IPS-18c (cell line): ENCODE data around the gene PDILT.

Experiments used
- H3K4me3 ChIP-seq: 2 replicates; pipeline ENCODE4 v1.7.0; 2013; ENCODE audit warnings: low read depth, mild to moderate bottlenecking, low read length, moderate library complexity; ENCODE audit not compliant: insufficient read depth
- H3K9me3 ChIP-seq: one replicate; pipeline ENCODE4 v1.6.1; 2013; ENCODE audit warnings: mild to moderate bottlenecking, low read length, moderate library complexity; ENCODE audit not compliant: control insufficient read depth, insufficient read depth

Gene PDILT

DNA sequence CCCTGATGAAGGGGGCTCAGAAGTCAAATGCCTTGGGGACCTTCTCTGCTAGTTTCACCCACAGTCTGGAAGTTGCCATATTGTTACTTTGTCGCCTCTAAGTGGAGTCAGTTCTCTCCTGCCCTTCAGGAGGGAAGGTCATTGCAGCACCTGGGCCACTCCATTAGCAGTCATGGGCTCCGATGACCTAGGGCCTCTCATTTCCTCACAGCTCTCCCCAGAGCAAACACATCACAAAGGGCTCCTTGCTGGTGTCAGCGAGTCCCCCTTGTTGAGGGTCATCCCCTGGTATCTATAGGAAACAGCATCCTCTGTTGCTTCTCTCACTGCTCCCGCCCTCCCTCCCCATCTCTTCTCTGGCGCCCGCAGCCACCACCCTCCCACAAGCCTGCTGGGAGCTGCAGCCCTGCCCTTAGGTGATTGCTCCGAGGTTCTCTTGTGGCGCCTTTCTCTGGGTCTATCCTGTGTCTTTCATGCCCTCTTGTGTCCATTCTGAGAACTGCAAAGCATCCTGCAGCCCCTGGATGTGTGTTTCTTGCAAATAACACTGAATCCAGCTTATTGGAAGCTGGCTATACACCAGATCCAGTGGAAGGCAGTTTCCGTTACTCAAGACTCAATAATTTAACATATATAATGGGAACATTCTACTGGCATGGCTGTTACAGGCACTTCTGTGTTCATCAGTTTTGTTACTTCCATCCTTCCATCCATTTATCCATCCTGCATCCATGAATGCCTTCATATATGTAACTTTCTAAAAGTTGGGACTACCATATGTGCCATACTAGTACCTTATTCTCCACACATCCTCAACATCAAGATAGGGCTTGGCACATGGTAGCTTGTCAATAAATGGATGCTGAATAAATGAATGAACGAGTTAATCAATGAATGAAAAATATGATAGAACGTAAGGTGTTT is 21.2 kb downstream of the PDILT start:
- H3K4me3 ChIP-seq, result no peak overlapping the region
- H3K9me3 ChIP-seq, result no peaks in the 10 kb centered on the region

DNA sequence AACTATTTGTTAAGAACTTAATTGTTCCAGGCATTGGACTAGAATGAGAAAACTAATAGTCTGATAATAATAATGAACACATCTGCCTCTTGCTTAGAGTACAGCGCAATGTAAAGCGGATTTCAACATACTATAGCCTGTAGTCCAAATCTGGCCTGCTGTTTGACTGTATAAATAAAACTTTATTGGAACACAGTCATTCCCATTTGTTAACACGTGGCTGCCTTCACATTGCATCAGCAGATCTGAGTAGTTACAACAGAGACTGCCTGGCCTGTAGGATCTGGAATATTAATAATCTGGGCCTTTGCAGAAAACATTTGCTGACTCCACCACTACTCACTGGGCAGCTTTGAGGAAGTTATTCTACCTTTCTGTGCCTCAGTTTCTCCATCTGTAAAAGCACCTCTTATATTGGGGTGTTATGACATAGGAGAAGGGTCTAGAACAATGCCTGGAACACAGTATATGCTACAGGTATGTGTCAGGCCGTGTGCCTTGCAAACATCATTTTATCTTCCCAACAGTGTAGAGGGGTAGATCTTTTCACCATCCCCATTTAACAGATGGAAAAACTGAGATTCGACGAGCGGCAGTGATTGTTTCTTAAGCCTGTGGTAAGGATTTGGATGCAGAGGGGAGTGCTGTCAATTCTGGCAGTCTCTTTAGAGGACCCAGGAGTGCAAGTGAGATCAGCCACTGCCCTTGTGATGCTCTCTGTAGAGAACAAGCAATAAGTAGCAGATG is 22.2 kb downstream of the PDILT start:
- Histone ChIP-seq H3K9me3 (no peaks in the 10 kb centered on the region), H3K4me3 (no peak overlapping the region)

DNA sequence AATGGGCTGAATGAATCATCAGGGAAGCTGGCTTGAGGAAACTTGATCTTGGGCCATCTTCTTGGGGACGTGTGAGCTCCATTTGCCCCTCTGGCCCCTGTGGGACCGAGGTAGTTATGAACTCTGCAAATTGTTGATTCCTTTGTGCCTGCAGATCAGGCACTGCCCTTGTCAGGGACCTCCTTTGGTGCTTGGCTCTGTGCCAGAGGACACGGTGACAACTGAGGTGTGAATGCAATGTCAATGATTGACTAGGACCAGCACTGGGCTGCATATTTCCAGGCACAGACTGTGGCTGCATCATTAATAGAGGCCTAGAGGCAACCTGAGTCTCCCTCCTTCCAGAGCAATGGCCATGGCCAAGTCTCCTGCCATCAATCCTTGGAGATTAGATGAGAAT is 23.8 kb downstream of the PDILT start:
- H3K4me3 ChIP-seq, result no peak overlapping the region
- no peaks in the 10 kb centered on the region for H3K9me3 ChIP-seq

DNA sequence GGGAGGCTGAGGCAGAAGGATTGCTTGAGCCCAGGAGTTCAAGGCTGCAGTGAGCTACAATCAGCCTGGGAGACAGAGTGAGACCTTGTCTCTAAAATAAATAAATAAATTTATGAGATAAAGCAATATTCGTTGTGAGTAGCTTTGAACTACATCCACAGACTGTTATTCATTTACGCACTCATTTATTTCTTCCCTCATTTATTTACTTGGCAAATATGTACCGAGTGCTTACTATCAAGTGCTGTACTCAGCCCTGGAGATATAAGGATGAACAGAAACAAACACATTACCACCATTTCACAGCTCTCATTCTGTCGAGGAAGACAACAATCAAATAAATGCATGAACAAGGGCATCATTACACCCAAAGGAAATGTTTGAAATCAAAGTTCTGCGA is 27.4 kb downstream of the PDILT start:
- Histone ChIP-seq H3K9me3 (no peaks in the 10 kb centered on the region), H3K4me3 (no peak overlapping the region)

DNA sequence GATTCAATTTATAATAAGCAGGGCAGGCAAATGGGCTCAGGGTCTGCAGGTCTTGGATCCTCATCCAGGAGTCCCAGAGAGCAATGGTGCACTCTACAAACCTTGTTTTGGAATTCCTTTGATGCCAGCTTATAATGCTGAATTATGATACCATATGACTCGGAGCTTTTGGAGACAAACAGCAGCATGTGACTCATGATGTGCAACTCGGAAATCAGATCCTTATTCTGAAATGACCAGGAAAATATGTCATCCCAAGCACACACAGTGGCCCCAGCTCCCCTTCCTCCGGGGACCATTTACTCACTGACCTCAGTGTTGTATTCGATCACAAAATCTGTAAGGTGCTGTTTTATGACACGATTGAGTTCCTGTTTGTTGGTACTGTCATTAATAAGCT is 31.8 kb downstream of the PDILT start:
- H3K4me3 ChIP-seq, result no peak overlapping the region
- H3K9me3 ChIP-seq, result peaks cover 2% of the 10 kb centered on the region

DNA sequence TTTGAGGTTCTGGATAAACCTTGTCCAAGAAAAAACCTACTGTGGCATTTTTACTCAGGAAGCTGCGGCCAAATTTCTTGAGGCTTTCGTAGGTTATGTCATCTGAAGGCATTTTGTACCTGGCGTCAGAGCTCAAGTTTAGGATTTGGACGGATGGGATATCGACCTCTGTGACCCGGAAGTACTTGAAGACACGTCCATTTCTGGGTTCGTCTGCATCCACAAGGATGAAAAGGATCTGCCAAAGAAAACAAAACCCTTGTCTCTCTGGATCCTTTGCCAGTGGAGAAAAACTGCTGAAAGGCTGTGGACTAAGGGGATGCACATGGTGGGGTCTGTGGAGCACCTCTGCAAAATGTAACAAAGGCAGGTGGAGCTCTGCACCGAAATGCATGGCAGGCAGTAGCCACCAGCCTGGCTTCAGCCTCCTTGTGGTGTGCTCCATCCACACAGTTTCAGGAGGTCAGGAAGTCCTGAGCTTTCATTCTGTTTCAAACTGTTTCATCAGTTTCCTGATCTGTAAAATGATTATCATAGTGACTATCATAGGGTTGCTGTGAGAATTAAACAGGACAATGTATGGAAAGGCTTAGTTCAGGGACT is 35.0 kb downstream of the PDILT start:
- H3K9me3 ChIP-seq, result peaks cover 2% of the 10 kb centered on the region
- no peak overlapping the region for H3K4me3 ChIP-seq

DNA sequence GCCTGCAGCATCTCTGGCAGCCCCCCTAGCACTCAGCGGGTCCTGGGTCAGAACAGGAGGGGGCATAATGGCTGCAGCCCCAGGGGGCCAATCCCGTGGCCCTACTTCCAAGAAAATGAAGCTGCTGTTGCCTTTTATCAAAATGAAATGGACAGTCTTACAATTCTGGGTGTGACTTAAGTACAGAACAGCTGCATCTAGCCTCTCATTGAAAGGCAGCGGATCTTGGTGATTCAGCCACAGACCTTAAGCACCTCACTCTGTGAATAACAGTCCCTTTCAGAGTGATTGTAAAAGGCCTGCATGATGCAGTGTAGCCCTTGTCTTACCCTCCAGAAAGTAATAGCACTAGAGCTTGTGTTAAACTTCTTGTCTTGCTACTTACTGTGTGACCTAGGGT is 40.5 kb downstream of the PDILT start:
- peaks cover 2% of the 10 kb centered on the region for H3K9me3 ChIP-seq
- no peak overlapping the region for H3K4me3 ChIP-seq

DNA sequence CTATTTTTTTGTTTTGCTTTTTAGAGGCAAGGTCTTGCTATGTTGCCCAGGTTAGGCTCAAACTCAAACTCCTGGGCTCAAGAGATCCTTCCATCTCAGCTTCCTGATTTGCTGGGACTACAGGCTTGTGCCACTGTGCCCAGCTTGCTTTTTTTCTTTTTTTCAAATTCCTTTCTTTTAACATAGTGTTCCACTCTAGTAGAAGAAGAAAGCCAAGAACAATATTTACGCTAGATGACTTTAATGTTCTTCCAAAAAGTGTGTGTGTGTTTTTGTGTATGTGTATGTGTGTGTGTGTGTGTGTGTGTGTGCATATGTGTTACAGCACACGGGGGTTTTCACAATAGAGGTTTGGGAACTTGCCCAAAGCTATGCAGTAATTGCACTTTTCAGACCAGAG is 41.3 kb downstream of the PDILT start:
- no peaks in the 10 kb centered on the region for H3K9me3 ChIP-seq

DNA sequence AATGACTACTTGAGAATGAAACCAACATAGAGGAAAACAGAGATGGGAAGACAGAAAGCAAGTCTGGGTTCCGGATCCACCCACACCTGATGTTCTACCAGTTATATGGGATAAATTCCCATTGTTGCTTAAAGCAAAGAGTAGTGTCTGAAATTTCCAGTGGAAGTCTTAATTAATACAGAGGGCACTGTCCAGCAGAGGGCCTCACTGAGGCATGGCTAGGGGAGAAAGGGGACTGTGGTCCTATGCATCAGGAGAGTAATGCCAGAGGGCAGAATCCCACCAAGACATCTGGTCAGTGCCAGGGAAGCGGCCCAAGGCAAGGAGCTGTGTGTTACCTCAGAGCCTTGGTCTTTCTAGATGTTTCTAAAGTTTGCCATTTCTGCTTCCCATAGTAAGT is 44.5 kb downstream of the PDILT start:
- Histone ChIP-seq H3K4me3 (no peak overlapping the region), H3K9me3 (peaks cover 2% of the 10 kb centered on the region)

More for the DNA sequence above, 41.3 kb downstream of the PDILT start:
- no peak overlapping the region for H3K4me3 ChIP-seq

DNA sequence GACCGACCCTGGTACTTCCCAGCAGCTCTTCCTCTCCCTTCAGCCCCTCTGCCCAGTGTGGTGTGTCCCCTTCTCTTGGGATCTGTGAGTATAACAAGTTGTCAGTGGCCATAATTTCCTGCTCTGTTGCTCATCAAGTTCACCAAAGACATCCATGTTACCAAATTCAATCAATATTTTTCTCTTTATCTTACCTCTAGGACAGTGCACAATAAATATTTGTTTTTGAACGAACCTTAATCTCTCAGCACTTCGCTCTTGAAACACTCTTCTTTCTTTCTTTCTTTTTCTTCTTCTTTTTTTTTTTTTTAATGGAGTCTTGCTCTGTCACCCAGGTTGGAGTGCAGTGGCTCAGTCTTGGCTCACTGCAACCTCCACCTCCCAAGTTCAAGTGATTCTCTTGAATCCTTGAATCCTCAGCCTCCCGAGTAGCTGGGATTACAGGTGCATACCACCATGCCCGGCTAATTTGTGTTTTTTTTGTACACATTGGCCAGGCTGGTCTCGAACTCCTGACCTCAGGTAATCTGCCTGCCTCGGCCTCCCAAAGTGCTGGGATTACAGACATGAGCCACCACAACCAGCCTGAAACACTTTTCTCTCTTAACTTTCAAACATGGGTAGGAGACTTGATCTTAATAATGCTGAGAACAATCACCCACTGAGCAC is 49.3 kb downstream of the PDILT start:
- Histone ChIP-seq H3K9me3 (peaks cover 2% of the 10 kb centered on the region), H3K4me3 (no peak overlapping the region)

DNA sequence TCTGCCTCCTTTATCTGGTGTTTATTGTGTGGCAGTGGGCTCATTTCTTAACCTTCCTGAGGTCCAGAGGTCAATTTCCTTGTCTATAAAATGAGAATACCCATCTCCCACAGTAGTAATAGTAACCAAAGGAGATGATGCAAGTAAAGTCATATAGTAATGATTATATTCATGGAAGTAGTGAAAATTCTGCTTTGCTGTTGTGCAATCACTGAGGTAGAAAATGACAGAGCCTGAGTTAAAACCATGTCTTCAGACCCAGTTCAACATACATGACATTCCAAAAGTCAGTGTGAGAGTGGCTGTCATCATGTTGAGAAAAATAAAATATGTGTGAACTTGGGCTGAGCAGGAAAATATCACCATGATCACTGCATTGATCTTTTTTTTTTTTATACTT is 51.2 kb downstream of the PDILT start:
- Histone ChIP-seq H3K4me3 (no peak overlapping the region), H3K9me3 (peaks cover 2% of the 10 kb centered on the region)

DNA sequence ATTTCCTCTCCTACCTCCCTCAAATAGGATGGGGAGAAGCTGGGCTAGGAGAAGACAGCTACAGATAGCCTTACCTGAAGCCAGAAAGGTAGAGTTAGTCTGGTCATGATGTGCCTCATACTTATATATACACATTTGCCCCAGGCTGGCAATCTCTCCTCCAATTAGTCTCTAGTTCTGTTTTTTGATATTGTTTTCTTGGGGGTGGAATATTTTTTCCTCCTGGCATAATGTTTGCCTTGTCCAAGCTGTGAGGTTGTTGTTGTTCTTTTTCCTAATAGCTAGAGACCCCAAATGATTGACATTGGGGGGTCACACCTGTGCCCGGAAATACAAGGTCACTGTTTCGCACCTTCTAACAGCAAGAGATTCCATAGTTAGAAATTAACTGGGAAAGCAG is 51.9 kb downstream of the PDILT start, which contains the start of gene UMOD:
UMOD (minus strand) TSS at position 101 of the 400 bp plus-strand sequence. CDS start 1,978 bp downstream, outside the sequence.
- Histone ChIP-seq H3K9me3 (peaks cover 2% of the 10 kb centered on the region), H3K4me3 (no peak within 1 kb of the TSS)

DNA sequence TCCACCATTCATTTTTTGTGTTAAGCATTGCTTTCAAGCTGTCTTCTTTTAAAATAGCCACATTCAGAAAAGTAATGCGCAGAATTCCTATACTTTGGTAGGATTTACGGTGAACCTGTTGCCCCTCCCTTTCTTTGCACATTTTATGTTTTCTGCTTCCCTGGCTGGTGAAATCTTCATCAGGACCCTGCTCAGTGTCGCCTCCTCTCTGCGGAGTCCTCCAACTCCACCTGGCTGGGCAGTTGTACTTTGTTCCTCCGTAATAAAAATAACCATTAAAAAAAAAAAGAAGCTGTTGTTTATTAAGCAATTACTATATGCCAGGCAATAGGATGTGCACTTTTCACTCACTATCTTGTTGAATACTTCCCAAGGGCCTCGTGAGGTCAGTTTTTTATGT is 54.9 kb downstream of the PDILT start:
- Histone ChIP-seq H3K4me3 (no peak overlapping the region), H3K9me3 (no peaks in the 10 kb centered on the region)

DNA sequence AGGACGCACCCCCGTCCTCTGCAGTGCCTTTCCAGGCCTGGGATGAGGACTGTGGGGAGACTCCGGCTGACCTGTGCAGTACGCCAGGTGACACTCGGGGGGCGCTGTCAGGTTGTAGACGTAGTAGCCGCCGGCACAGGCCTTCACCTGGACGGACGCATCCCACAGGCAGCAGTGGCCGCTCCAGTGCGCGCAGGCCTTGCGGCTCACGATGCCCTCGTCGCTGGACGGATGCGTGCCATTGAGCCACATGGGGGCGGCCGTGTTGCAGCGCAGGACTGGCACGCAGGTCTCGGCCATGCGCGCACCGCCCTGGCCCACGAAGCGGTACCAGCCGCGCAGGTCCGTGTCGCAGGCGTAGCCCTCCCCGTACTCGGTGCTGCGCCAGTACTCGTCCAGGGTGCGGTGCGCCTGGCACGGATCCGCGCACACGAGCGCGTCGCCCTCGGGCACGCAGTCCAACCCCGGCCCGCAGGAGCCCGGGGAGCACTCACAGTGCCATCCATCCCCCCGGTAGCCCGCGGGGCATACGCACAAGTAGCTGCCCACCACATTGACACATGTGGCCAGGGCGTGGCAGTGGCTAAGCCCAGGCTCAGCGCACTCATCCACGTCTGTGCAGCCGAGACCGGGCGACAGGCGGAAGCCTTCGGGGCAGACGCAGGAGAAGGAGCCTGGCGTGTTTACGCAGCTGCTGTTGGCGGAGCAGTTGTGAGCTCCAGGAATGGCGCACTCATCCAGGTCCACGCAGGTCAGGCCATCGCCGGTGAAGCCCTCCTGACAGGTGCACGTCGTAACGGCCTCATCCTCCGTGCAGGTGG is 56.0 kb downstream of the PDILT start:
- no peaks in the 10 kb centered on the region for H3K9me3 ChIP-seq
- H3K4me3 ChIP-seq, result no peak overlapping the region

DNA sequence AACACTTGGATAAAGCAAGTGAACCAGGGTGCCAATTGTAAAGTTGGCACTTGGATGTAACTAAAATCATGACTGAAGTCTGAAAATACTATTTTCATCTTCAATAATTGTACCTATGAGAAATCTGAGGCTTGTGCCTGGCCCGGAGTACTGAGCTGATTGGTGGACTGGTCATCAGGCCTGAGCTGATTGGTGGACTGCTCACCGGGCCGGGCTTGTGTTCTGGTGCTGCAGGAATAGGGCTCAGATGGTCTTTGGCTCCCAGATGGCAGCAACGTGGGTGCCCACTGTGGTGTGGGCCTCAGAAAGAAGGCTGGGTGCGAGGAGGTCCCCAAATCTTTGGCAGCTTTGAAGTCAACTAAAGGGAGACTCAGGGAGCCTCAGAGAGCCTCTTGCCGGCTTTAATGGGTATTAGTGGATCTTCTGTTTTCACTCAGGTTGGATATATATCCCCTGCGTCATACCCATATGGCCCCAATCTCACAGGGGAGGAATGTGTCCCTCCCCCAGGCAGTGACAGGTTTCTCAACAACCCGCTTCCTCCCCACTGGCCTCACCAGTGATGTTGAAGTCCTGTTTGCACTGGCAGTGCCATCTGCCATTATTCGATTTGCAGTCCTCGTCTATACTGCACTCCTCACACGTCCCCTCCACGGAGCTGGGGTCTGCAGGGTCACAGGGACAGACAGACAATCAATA is 56.7 kb downstream of the PDILT start:
- H3K9me3 ChIP-seq, result no peaks in the 10 kb centered on the region
- no peak overlapping the region for H3K4me3 ChIP-seq

DNA sequence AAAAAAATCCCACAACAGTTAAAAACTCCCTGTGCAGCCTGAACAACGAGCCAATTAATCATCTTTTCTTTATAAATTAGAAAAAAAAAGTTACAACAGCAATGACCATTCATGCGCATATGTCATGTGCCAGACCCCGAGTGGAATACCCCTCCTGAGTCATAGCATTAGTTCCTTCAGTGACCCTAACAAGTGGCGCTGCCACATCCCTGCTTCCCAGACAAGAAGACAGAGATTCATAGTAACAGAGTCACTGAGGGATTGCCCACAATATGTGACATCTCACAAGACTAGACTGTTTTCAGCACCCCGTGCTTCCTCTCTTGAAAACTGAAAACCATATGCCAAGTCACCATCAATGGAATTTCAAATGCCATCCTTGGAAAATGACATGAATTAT is 59.9 kb downstream of the PDILT start:
- Histone ChIP-seq H3K4me3 (no peak overlapping the region), H3K9me3 (no peaks in the 10 kb centered on the region)
